ES-I3 (cell line): ENCODE measurements around the gene ARL16.

Experiments
- H3K36me3 ChIP-seq: 2 replicates; pipeline ENCODE4 v1.6.1; 2013; ENCODE audit warnings: mild to moderate bottlenecking, low read length, control low read depth, moderate library complexity; ENCODE audit not compliant: insufficient read depth
- H3K4me1 ChIP-seq: 2 replicates; pipeline ENCODE4 v1.6.1; 2013; ENCODE audit warnings: mild to moderate bottlenecking, control low read depth, low read length; ENCODE audit not compliant: insufficient read depth
- H3K9ac ChIP-seq: 2 replicates; pipeline ENCODE4 v1.6.1; 2013; ENCODE audit warnings: low read depth, mild to moderate bottlenecking, low read length, moderate library complexity
- H3K9me3 ChIP-seq: 2 replicates; pipeline ENCODE4 v1.6.1; 2013; ENCODE audit warnings: mild to moderate bottlenecking, low read length, moderate library complexity; ENCODE audit not compliant: control insufficient read depth, insufficient read depth

ARL16 gene, protein sequence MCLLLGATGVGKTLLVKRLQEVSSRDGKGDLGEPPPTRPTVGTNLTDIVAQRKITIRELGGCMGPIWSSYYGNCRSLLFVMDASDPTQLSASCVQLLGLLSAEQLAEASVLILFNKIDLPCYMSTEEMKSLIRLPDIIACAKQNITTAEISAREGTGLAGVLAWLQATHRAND

DNA sequence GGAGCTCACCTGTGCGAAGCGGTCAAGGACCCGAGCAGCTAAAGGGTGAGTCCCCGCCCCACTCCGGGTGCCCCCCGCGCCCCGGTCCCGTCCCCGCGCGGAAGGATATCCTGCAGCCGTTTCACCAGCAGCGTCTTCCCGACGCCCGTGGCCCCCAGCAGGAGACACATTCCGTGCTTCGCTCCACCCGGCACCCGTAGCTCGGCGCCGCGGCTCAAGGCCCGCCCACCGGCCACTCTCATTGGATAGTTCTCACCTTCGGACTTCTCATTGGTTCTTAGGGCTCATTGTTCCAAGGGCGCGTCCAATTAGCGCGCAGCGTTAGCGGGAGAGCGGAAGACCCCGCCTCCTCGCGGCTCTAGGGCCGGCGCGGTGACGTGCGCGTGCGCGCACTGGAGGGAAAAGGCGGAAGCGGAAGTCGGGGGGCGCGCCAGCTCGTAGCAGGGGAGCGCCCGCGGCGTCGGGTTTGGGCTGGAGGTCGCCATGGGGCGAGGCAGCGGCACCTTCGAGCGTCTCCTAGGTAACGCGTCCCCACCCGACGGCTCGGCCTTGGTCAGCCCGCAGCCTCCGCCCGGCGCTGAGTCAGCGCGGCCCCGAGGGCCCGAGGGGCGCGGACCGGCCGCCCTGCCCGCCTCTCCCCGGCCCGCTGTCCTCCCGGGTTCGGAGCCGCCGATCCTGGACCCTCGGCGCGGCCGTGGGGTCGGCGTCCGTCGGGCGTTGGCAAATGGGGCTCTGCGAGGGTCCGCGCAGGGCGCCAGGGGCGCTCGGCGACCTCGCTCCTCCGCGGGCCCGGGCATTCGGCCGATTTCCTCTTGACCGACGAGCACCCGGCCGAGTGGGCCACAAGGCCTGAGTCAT lies at the start of gene ARL16, which contains the start of gene HGS:
Gene ARL16 (minus strand): TSS at position 214 of the 858 bp plus-strand sequence. CDS start 44 bp downstream, at position 170.
Gene HGS (plus strand): TSS at position 428 of the 858 bp plus-strand sequence. CDS start 56 bp downstream, at position 484.
- Histone ChIP-seq H3K4me1 (peaks cover 12% of the 10 kb centered on the region; the same call in 1 of the 2 replicates), H3K9ac (peak within 1 kb of the TSS; percentile 78), H3K36me3 (no peaks in the 10 kb centered on the region; the same call in 1 of the 2 replicates), H3K9me3 (no peaks in the 10 kb centered on the region)

DNA sequence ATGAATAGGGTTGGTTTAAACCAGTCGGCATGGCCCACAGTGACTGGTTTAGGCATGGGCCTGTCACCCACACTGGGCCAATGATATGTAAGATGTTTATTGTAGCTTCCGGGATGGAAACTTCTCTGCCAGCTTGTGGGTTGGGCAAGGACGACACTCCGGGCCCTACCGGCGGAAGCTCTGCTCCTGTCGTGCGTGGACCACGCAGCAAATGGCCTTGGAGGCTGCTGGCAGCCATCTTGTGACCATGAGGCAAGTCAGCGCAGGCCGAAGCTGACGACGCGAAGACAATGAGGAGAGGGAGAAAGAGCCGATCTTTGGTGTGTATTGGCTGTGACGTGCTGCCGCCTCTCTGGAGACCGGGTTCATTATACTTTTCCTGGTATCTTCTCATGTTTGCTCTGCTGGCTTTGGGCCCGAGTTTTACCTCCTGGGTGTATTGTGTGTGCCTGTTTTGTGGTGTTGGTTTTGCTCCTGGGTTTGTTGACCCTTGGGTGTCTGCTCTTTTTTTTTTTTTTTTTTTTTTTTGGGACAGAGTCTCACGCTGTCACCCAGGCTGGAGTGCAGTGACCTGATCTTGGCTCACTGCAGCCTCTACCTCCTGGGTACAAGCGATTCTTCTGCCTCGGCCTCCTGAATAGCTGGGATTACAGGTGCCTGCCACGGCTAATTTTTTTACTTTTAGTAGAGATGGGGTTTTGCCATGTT lies 43.9 kb upstream of the ARL16 start:
- H3K36me3 ChIP-seq: no peaks in the 10 kb centered on the region
- H3K9me3 ChIP-seq: no peaks in the 10 kb centered on the region
- H3K9ac ChIP-seq: no peak overlapping the region
- H3K4me1 ChIP-seq: peaks cover 13% of the 10 kb centered on the region; the same call in 1 of the 2 replicates

- Histone ChIP-seq H3K4me1 (peaks cover 16% of the 10 kb centered on the region), H3K9me3 (no peaks in the 10 kb centered on the region), H3K9ac (no peak overlapping the region), H3K36me3 (no peaks in the 10 kb centered on the region)
Observed at GRCh38 chr17:81726004-81726403, 42.4 kb upstream of the ARL16 start.

- H3K9ac ChIP-seq: no peak overlapping the region
- H3K4me1 ChIP-seq: peaks cover 22% of the 10 kb centered on the region
- H3K36me3 ChIP-seq: no peaks in the 10 kb centered on the region
- H3K9me3 ChIP-seq: no peaks in the 10 kb centered on the region
Observed at GRCh38 chr17:81725439-81725838, 41.8 kb upstream of the ARL16 start.

DNA sequence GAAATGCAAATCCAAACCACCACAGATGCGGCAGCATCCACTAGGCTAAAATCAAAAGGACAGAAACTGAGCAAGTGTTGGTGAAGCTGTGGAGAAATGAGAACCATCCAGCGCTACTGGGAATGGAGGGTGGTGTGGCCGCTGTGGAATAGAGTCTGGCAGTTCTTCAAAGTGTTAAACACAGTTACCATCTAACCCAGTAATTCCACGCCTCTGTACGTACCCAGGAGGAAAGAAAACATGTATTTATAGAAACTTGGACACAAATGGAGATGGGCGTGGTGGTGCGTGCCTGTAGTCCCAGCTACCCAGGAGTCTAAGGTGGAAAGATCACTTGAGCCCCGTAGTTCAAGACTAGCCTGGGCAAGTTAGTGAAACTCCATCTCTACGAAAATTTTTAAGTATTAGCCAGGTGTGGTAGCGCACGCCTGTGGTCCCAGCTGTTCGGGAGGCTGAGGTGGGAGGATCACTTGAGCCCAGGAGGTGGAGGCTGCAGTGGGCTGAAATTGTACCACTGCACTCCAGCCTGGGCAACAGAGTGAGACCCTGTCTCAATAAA lies 40.1 kb upstream of the ARL16 start:
- no peaks in the 10 kb centered on the region for H3K36me3 ChIP-seq
- peaks cover 22% of the 10 kb centered on the region for H3K4me1 ChIP-seq
- H3K9ac ChIP-seq: no peak overlapping the region
- no peaks in the 10 kb centered on the region for H3K9me3 ChIP-seq

GRCh38 chr17:81722184-81723120 lies 38.9 kb upstream of the ARL16 start:
- no peak overlapping the region for H3K9ac ChIP-seq
- peaks cover 22% of the 10 kb centered on the region for H3K4me1 ChIP-seq
- H3K36me3 ChIP-seq: no peaks in the 10 kb centered on the region
- H3K9me3 ChIP-seq: no peaks in the 10 kb centered on the region

DNA sequence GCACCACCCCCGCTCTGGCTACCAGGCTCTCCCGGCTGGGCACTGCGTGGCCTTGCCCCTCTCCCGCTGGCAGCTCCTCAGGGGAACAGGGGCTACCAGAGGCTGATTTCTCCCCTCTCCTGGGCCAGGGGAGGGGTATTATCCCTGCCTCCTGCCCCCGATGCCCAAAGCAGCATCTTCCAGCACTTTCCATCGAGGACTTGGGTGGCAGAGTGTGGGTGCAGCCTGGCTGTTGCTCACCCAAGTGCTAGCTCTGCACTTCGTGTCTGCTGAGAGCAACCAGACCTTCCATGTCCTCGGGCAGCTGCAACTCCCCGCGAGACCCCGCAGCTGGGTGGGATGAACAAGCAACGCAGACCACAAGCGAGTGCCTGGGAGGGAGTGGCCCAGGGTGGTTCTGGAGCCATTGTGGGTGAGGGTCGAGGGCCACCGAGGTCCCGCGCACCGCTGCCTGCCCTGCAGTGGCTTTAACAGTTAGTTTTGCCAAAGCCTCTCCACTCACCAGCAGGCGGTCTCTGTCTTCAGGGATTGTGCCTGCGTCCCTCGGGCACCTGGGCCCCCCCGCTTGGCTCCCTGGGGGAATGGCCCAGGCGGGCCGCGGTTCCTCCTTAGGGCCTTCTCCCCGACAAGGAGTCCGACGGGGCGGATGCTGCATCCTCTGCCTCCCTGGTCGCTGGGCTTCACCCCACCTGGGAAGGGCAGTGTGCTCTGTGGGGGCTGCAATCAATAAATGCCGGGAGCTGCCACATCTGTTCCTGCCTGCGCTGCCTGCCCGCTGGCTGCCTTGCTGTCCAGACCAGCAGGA lies 36.9 kb upstream of the ARL16 start:
- no peaks in the 10 kb centered on the region for H3K9me3 ChIP-seq
- peaks cover 22% of the 10 kb centered on the region for H3K4me1 ChIP-seq
- no peaks in the 10 kb centered on the region for H3K36me3 ChIP-seq
- H3K9ac ChIP-seq: no peak overlapping the region

GRCh38 chr17:81719410-81720266 lies 36.0 kb upstream of the ARL16 start:
- no peaks in the 10 kb centered on the region for H3K9me3 ChIP-seq
- H3K4me1 ChIP-seq: peaks cover 22% of the 10 kb centered on the region
- H3K36me3 ChIP-seq: no peaks in the 10 kb centered on the region
- H3K9ac ChIP-seq: no peak overlapping the region

DNA sequence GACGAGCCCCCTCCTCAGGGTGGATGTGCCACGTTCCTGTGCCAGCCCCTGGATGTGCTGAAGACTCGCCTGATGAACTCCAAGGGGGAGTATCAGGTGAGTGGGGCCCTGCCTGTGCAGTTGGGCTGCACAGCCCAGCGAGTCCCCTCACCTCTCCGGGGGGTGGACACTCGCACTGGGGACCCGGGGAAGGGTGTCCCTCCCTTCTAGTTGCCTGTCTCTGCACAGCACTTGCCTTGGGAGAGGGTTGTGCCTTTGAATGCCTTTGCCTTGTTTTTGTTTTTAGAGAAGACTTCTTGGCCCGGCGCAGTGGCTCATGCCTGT lies 34.1 kb upstream of the ARL16 start:
- Histone ChIP-seq H3K9ac (no peak overlapping the region), H3K36me3 (no peaks in the 10 kb centered on the region), H3K9me3 (no peaks in the 10 kb centered on the region), H3K4me1 (peaks cover 25% of the 10 kb centered on the region)

- peaks cover 22% of the 10 kb centered on the region for H3K4me1 ChIP-seq
- H3K9me3 ChIP-seq: no peaks in the 10 kb centered on the region
- no peaks in the 10 kb centered on the region for H3K36me3 ChIP-seq
- no peak overlapping the region for H3K9ac ChIP-seq
Observed at GRCh38 chr17:81717049-81717765, 33.6 kb upstream of the ARL16 start.

DNA sequence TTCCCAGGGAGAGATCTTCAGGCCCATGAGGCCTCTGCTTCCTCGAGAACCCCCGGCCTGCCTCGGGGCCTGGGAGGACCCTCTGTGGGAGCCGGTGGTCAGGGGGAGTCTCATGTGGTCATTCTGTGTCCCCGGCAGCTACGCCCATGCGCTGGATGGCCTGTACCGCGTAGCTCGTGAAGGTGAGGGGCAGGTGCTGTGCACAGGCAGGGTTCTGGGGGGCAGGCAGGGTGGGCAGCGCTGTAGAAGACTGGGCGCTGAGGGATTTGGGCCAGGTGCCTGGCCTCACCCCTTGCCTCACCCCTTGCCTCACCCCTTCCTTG lies 33.0 kb upstream of the ARL16 start:
- Histone ChIP-seq H3K36me3 (no peaks in the 10 kb centered on the region), H3K4me1 (peaks cover 18% of the 10 kb centered on the region)

More for the DNA sequence above, 33.0 kb upstream of the ARL16 start:
- Histone ChIP-seq H3K9me3 (no peaks in the 10 kb centered on the region), H3K9ac (no peak overlapping the region)
